NCI-H2107 treated with DMSO at 0.1 percent for 48 hours (cell line): ENCODE data around the gene ERP44.
"Not testable (repeated sequence)": the region's sequence is repeated elsewhere in the genome, so short reads cannot be mapped to it uniquely, and the experiment has no call there.

Experiments used
- DNase-seq: peaks from one replicate; lab custom pipeline; 2025; ENCODE audit not compliant: unreplicated experiment; lab: John Stamatoyannopoulos, UW

The ERP44 gene

DNA sequence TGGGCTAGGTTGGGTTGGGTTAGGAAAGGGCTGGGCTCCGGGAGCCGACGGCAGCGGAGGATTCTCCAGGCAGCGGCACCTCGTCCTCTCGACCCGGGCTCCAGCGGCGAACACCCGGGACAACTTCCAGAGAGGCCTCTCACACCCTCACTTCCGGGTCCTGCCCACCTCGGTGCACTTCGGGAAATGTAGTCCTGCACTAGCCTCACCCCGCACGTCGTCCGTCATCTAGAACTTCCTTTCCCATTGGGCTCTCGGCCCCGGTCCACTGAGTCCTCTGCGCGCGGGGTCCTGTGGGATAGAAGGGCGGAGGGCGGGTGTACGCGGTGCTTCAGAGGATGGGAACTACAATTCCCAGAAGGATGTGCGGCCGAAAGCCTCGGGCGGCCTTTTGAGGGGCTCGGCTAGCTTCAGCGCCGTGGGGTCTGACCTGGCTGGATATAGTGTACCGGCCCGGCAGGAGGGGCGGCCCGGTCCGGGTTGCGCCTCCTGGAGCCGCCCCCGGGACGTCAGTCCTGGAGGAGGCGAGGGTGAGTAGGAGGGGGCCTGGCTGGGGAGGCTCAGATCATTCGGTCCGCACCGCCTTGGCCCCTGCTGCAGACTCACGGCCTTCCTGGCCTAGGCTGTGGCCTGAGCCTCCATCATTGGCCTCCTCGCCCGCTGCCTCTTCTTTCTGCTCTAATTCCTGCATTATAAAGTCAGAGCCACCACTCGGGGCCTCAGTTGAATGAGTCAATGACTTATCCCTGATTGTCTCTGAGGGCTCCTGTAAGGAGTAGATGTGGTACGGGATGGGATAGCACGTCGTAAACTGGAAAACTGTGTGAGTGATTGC lies at the start of gene ERP44, which contains the start of gene INVS:
Gene ERP44, minus strand, starts transcription at position 114 of the 835 bp plus-strand sequence. CDS start 160 bp downstream, outside the sequence.
Gene INVS, plus strand, starts transcription at position 357 of the 835 bp plus-strand sequence. CDS start 5,279 bp downstream, outside the sequence.
- DNase-seq, result peak; percentile 99

- not testable (repeated sequence) for DNase-seq
These were observed 47.2 kb upstream of the ERP44 start for GRCh38 chr9:100145976-100146375.

DNA sequence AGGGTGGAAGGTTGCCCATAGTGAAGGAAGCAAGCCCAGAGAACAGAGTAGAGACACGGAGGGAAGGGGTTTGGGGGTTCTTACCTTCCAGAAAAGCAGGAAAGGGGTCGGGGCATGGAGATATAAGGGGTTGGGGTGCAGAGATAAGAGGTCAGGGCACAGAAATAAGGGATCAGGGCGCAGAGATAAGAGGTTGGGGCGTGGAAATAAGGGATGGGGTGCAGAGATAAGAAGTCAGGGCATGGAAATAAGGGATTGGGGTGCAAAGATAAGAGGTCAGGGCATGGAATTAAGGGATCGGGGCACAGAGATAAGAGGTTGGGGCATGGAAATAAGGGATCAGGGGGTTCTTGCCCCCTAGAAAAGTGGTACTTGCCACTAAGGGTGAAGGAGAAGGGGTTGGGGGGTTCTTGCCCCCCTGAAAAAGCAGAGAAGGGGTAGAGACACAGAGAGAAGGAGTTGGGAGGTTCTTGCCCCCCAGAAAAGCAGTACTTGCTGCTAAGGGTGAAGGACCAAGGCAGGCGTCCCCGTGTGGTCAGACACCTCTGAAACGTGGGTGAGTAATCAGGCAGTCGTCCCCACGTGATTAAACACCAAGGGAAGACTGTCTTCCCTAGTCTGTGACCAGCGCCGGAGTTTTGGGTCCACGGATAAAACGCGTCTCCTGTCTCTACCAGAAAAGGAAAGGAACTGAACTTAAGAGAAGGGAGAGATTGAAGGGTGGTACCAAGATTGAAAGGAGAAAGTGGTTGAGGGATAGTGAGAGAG lies 46.6 kb upstream of the ERP44 start:
- DNase-seq, result not testable (repeated sequence)

GRCh38 chr9:100141862-100142261 lies 43.1 kb upstream of the ERP44 start:
- not testable (repeated sequence) for DNase-seq

- DNase-seq, result not testable (repeated sequence)
These were observed 41.5 kb upstream of the ERP44 start for GRCh38 chr9:100140303-100140702.

- not testable (repeated sequence) for DNase-seq
These were observed 38.0 kb upstream of the ERP44 start for GRCh38 chr9:100136799-100137198.

- no peak for DNase-seq
These were observed 35.9 kb upstream of the ERP44 start for GRCh38 chr9:100134731-100135130.

- no peak for DNase-seq
These were observed 33.2 kb upstream of the ERP44 start for GRCh38 chr9:100131875-100132430.

- no peak for DNase-seq
These were observed 32.4 kb upstream of the ERP44 start for GRCh38 chr9:100131216-100131615.

GRCh38 chr9:100129772-100130171 lies 31.0 kb upstream of the ERP44 start:
- no peak for DNase-seq

GRCh38 chr9:100126423-100126822 lies 27.6 kb upstream of the ERP44 start:
- DNase-seq, result no peak

DNA sequence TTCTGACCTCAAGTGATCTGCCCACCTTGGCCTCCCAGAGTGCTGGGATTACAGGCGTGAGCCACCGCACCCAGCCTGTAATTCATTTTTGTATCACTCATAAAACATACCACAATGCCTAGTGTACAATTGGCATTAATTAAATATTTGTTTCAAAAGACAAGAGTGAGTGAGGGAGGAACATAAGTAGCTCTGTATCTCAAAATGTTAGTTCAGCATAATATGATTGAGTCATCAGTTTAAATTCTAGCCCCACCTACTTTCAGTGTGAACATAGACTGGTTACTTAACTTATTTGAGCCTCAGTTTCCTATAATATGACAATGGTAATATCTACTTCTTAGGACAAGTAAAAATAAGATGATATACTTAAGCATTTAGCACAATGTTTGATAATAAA lies 27.1 kb upstream of the ERP44 start:
- DNase-seq, result no peak

DNA sequence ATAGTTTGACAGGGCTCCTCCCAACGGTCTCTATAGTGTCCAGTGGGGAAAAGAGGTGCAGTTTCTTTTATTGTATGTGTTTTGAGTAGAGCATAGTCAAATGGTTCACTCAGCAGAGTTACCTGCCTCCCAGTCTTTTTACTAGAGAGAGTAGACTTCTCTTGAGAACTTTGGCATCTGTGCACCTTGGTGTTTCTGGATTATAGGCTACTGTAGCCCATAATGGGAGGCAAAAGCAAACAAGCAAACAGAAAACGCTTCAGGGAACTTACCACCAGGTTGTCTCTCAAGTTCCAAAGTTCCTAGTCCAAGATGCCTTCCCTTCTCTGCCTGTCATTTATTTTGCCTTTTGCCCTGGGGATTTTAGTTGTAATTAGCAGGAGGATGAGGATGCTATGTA lies 26.4 kb upstream of the ERP44 start:
- DNase-seq, result no peak

- DNase-seq, result no peak
These were observed 21.5 kb upstream of the ERP44 start for GRCh38 chr9:100120286-100120685.

- DNase-seq, result no peak
These were observed 18.5 kb upstream of the ERP44 start for GRCh38 chr9:100117316-100117715.

- no peak for DNase-seq
These were observed 14.0 kb upstream of the ERP44 start for GRCh38 chr9:100112677-100113336.

DNA sequence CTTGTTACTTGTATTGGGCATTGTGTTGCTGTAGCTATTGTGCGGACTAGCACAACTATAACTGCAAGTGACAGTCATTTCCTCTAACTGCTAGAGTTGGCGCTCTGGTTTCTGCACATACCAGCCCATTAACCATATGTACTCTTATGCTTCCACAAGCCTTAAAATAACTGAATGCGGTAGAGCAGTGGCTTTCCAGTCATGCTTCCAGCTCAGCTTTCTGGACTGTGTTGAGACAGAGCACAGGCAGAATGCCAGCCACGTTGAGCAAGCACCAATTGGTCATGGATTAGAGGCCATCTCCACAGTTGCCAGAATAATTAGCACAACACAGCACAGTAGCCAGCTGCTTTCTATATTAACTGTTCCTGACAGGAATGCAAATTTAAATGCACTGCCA lies 12.4 kb upstream of the ERP44 start:
- DNase-seq, result peak; percentile 82

- DNase-seq, result no peak
These were observed 9.8 kb upstream of the ERP44 start for GRCh38 chr9:100108559-100108958.

GRCh38 chr9:100106616-100107015 lies 7.8 kb upstream of the ERP44 start:
- no peak for DNase-seq

DNA sequence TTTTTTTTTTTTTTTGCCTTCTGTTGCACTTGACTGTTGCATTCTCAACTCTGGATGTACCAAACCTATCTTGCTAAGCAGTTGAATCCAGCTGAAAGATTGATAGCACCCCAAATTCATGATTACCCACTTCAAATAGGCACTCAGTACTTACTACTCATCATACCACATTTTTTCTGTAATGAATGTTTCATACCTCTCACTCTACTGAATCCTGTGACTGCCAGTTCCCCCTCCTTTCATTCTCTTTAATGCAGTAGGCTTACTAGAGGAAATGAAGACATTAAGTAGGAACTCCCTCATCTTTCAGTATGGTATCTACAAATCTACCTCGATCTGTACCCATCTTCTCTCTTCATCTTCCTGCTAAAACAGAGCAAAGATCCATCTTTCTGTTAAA lies 7.1 kb upstream of the ERP44 start:
- no peak for DNase-seq

GRCh38 chr9:100104314-100104713 lies 5.5 kb upstream of the ERP44 start:
- no peak for DNase-seq
